Measurements from ENCODE around the gene FSTL3.
"Not testable (repeated sequence)": the region's sequence is repeated elsewhere in the genome, so short reads cannot be mapped to it uniquely, and the experiment has no call there.

Gene FSTL3

DNA sequence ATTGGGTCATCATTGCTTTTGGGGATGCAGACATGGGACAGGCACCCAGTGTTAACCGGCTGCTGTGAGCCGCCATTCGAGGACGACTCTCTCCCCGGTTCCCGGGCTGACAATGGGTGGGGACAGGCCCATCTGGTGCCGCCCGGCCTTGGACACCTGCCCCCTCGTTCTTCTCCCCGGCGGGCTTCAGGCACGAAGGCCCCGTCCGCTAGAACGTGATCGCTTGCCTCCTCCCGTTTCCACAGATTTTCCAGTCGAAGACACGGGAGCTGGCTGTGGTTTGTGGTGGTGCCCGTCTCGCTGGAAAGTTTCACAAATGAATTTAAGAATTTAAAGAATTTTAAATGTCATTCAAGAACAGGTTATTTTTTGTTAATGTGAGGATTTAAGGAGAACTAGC is 34.6 kb downstream of the FSTL3 start:
- no peak for DNase-seq (ENCODE audit: low read depth in 2 of 2)

DNA sequence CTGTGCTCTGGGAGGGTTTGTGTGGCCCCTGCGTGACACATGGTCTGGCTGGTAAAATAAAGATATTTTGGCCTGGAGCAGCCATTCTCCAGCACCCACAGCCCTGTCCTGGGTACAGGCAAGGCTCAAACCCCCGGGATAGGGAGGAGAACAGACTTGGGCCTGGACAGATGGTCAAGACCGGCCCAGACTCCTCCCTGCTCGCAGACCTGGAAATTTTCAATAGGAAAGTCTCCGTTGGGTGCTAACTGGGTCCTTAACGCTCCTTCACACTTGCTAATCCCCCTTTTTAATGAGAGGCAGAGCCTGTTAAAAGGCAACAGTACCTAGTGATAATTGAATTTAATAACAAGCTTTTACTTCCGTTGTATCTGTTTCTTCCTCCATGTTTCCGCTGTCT is 35.1 kb downstream of the FSTL3 start:
- DNase-seq (ENCODE audit: low read depth in 2 of 2): no peak

DNA sequence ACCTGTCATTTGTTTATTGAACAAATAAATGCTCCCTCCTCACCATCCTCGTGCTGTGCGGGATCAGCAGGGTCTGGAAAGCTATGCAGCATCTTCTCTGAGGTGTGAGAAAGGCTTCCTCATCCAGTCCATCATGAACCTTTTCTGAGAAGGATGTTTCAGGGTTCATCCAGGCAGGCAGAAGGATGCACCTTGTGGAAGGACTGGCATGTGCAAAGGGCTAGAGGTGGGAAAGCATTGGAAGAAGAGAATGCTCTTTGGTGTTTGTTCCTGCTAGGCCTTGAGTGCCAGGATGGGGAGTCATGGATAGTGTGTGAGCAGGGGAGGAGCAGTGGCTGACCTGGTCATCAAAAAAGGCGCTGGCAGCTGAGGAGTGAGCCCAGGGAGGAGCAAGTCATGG is 39.2 kb downstream of the FSTL3 start:
- DNase-seq (ENCODE audit: low read depth in 2 of 2): no peak

DNA sequence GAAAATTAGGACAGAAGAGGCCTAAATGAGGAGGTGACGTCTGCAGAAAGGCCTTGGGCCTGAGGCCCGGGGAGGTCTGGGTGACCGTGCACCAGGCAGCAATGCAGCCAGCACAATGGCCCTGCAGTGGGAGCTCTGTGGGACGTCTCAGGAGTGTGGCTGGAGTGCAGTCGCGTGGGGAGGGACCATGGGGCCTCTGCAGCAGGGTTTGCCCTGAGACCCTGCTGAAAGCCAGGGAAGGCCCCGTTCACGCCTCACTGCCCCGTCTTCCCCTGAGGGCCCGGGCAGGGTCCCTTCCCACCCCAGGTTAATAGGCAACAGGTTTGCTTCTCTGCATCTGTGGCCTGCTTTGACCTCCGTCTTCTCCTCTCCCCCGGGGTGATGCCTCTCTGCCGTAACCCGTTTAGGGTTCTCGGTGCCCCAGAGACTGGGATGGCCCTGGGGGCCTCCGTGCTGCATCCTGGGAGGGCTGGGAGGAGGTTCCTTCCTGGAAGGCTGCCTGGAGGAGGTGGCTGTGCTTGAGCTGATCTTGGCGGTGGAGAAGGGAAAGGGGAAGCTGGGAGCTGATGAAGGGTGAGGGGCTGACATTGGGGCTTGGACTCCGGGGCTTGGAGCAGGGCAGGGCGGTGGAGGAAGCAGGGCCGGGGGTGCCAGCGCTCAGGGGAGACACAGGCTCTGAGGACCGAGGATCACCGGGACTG is 42.2 kb downstream of the FSTL3 start:
- no peak for DNase-seq (ENCODE audit: low read depth in 2 of 2)

DNA sequence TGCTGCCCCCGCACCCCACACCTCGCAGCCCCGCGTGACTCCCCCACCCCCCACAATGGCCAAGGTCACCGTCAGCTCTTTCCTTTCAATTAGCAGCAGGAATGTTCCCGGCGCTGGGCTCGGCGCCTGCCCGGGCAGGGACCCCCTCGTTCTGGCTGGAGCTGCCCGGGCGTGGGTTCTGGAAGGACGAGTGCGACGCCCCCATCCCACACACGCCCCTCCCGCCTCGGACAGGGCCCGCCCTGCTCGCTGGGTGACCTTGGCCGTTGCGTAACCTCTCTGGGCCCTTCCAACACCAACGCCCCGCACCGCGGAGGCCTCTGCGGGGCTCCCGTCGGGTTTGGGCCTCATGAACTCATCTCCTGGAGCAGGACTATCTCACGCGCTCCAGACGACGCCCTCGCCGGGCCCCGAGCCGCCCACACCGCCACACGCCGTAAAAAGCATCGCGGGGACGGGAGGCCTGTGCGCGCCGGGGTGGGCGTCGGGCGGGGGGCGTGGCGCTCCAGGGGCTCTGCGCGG is 42.9 kb downstream of the FSTL3 start:
- DNase-seq (ENCODE audit: low read depth in 2 of 2): no peak

DNA sequence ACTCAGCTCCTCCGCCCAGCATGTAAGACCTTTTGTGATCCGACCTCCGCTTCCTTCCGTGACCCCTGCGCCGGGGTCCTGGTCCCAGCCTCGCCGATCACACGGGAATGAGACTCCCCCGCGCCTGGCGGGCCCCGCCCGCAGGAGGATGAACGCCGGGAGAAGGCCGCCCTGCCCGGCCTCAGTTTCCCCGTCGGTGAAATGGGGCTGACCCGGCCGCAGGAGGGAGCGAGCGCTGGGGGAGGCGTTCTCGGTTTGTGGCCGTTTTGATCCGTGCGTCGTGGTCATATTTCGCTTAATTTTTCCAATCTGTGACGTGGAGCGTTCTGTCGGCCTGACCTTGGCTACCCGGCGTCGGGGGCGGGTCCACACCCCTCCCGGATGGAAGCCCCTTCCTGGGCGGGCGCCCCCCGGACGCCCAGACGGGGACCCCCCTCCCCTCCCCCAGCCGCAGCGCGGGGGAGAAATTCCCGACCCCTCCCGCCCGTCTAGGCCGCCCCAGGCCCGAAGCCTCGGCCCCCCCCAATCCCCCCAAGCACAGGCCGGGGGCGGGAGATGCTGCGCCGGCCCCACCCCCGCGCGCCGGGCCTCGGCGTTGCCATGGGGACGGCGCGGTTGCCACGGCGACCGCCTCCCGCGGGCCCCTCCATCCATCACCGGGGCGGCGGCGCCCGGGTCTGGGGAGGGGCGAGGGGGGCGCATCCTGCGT is 43.6 kb downstream of the FSTL3 start:
- no peak for DNase-seq (ENCODE audit: low read depth in 2 of 2)

DNA sequence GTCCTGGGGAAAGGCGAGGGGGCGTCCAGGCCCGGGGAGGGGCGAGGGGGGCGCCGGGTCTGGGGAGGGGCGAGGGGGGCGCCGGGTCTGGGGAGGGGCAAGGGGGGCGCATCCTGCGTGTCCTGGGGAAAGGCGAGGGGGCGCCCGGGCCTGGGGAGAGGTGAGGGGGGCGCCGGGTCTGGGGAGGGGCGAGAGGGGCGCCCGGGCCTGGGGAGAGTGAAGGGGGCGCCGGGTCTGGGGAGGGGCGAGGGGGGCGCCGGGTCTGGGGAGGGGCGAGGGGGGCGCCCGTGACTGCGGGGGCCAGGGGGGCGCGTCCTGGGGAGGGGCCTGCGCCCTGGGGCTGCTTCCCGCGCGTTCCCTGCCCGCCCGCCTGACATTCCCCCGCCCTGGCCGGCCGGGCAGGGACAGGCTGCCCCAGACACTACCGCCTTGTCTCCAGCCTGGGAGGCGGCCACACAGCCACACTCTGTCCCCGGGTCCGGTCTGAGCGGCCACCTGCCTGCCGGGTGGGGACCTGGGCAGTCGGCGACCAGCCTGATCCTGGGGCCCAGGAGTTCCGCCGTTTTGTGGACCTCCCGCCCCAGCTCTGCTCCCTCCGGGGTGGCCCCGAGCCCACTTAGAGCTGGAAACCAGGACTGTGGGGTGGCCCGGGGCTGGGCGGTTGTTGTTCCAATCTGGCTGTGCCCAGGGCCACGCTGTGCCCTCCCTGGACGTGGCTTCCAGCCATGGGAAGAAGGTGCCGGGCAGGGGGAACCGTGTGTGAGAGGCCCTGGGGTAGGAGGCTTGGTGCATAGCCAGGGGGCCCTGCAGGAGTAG is 44.4 kb downstream of the FSTL3 start:
- no peak for DNase-seq (ENCODE audit: low read depth in 2 of 2)

DNA sequence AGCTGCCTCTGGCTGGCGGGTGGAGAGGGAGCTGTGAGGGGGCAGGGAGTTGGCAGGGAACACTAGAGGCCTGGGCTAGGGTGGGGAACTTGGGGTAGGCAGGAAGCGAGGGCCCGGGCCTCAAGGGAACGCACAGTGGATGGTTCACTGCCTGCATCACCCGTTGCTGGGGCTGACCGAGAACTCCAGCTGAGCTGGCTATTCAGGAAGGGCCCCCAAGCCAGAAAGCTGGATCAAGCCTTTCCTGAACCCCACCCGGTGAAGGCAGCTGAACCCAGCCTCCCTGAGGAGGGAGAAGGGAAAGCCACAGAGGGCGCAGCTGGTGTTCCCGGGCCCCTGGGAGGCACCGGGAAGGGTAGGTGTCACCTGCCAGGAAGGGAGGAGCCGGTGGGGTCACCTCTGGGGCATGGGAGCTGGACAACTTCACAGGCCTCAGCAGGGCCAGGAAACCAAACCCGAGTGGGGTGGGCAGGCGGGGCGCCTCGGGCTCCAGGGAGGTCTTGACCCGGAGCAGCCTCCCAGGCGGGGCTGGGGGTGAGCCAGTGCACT is 46.4 kb downstream of the FSTL3 start:
- no peak for DNase-seq (ENCODE audit: low read depth in 2 of 2)

DNA sequence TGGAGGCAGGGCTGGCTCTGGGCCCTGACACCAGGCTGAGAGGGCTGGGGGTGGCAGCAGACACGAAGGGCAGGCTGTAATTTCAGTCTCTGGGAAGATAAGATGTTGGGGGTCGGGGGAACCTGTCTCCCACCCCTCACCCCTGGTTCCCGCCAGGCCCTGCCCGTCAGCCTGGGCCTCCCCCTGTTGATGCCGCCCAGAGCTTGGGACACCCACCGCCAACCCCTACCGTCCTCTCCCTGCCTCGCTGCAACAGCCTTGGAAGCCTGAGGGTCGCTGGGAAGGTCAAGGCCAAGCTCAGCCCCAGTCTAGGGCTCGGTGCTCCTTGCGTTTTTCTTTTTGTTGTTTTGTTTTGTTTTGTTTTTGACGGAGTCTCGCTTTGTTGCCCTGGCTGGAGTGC is 47.1 kb downstream of the FSTL3 start:
- DNase-seq (ENCODE audit: low read depth in 2 of 2): no peak

DNA sequence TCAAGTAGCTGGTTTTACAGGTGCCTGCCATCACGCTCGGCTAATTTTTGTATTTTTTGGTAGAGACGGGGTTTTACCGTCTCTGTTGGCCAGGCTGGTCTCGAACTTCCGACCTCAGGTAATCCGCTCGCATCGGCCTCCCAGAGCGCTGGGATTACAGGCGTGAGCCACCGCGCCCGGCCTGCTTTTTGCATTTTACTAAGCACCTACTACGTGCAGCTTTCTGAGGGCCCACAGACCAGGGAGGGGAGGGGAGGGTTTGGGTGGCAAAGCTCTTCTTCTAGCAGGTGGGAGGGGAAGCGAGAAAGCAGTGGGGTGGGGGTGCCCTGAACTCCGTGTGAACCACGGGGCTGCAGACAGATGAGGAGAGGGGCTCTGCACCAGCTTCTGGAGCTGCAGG is 47.5 kb downstream of the FSTL3 start:
- no peak for DNase-seq (ENCODE audit: low read depth in 2 of 2)

DNA sequence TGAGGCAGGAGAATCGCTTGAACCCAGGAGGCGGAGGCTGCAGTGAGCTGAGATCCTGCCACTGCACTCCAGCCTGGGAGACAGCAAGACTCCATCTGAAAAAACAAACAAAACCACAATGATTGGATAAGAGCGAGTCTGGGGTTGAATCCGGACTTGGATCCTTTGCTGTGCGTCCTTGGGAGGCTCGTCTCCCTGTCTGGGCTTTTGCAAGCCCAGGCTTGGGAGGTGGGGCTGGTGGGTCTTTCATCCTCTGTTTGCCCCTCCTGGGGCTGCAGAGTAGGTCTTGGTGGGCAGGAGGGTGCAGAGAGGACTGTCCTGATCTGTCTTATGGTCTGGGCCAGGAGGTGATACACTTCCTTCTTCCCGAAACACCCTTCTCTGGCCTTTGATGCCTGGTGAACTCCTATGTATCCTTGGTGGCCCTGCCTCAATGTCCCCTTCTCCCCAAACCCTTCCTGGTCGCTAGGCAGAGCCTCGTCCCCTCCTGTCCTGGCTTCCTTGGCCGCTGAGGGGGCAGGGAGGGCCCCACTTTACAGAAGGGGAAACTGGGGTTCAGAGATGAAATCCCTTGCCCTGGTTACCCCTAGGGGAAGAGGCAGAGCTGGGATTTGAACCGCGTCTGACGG is 49.4 kb downstream of the FSTL3 start:
- DNase-seq (ENCODE audit: low read depth in 2 of 2): no peak

DNA sequence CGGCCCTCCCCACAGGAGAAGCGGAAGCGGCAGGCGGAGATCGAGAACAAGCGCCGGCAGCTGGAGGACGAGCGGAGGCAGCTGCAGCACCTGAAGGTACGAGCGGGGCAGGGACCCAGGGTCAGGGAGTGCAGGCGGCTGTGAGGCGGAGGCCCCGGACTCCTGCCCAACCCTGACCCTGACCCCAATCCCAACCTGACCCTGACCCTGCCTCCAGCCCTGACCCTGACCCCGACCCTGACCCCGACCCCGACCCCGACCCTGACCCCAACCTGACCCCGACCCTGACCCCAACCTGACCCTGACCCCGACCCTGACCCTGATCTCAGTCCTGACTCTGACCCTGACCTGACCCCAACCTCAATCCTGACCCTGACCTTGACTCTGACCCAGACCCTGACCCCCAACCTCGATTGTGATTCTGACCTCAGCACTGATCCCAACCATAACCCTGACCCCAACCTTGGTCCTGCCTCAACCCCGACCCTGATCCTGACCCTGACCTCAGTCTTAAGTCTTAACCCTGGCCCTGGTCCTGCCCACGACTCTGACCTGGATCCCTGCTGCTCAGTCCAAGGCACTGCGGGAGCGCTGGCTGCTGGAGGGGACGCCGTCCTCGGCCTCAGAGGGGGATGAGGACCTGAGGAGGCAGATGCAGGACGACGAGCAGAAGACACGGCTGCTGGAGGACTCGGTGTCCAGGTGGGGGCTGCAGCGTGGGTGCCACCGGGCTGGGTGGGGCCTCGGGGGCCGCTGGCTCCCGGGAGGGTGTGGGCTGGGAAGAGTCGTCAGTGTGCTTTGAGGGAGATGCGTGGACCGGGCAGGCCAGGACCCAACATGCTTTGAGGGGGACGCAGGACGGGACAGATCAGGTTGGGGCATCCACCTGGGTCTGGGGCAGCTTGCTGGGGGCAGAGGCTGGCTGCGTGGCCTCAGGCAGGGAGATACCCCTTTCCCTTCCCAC is 51.1 kb downstream of the FSTL3 start:
- no peak for DNase-seq (ENCODE audit: low read depth in 2 of 2)

DNA sequence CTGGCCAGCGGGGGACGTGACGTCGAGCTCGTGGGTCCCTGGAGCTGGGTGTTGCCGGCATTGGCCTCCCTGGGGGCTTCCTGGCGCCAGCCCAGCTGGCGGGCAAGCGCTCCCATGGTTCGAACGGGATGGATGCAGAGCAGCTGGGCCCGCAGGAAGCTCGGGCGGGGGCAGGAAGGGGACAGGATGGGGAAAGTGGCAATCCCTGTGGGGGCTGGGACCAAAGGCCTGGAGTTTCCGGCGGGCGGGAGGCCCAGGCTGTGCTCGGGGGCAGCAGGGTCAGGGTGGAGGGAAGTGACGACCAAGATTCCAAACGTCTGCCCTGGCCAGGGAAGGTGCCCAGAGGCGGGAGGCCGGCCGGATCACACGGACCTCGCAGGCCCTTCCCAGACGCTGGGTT is 51.8 kb downstream of the FSTL3 start:
- DNase-seq (ENCODE audit: low read depth in 2 of 2): no peak

DNA sequence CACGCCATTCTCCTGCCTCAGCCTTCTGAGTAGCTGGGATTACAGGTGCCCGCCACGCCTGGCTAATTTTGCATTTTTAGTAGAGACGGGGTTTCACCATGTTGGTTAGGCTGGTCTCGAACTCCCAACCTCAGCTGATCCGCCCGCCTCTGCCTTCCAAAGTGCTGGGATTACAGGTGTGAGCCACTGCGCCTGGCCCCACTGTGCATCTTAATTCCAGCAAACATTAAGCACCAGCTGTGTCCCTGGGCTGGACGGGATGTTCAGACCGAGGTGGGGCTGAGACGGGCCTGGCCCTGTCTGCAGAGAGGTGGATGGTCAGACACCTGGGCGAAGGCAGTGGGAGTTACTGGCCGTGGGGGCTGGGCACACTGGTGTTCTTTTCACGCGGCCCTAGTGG is 53.4 kb downstream of the FSTL3 start:
- DNase-seq (ENCODE audit: low read depth in 2 of 2): not testable (repeated sequence)

DNA sequence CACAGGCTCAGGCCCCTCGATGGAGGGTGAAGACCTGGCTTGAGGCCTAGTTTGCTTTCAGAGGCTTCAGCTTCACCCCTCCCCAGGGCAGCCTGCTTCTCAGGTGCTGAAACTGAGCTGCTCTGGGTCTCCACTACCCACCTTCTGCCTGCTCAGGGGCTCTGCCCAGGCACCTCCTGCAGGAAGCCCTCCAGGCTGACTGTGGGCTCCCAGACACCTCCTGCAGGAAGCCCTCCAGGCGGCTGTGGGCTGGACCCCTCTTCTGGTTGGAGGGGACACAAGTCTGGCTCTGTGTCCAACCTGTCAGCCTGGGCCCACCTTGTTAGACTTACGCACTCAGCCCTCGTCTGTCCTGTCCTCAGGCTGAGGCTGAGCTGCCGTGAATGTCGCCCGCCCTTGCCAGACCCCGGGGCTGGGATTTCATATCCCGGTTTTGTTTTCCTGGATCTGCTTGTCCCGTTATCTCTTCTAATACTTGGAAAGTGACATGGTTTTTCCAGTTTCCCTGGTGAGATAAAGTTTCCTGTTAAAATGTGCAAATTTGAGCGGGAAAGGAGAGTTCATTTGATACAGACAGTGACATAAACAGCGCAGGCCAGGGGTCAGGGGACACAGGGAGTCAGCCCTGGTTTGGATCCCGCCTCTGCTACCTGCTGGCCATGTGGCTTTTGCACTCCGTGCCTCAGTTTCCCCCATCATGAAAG is 53.9 kb downstream of the FSTL3 start:
- DNase-seq (ENCODE audit: low read depth in 2 of 2): no peak

DNA sequence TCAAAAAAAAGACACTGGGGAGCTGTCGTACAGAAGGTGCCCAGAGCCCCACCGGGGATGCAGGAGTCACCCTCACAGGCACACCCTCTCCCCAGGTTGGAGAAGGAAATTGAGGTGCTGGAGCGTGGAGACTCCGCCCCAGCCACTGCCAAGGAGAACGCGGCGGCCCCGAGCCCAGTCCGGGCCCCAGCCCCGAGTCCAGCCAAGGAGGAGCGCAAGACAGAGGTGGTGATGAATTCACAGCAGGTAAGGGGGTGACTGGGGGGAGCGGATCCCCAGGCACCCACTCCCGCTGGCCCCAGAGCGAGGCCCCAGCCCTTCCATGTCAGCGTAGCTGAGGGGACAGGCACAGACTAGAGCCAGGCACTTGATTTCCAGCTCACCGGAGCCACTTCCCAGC is 54.8 kb downstream of the FSTL3 start:
- DNase-seq (ENCODE audit: low read depth in 2 of 2): no peak

DNA sequence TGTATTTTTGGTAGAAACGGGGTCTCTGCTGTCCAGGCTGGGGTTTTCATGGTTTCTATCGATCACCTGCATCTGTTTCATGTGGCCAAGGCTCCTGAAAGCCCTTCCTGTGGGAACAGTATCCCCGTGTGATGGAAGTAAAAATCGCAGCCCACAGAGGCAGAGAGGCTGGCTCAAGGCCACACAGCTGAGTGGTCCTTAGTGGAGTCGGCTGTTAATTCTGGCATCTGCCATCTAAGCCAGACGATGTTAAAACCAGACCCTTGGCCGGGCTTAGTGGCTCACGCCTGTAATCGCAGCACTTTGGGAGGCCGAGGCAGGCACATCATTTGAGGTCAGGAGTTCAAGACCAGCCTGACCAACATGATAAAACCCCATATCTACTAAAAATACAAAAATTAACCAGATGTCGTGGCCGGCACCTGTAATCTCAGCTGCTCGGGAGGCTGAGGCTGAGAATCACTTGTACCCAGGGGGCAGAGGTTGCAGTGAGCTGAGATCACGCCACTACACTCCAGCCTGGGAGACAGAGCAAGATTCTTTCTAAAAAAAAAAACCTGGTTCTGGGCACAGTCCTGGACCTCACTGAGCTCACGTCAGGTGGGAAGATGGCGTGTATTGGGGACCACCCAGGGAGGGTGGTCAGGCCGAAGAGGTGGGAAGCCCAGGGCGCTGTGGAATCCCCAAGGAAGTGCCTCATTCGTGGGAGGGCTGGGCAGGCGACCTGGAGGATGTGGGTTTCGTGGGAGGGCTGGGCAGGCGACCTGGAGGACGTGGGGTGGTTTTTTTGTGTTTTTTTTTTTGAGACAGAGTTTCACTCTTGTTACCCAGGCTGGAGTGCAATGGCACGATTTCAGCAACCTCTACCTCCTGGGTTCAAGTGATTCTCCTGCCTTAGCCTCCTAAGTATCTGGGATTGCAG is 56.2 kb downstream of the FSTL3 start:
- DNase-seq (ENCODE audit: low read depth in 2 of 2): no peak

Data from fibroblast of skin of left biceps (primary cell).